HFFc6 (cell line): ENCODE measurements around the gene MAP6D1. TPM values are rescaled to one million over a fixed set of nuclear protein-coding genes. Genes with fewer than 3 reads are reported as not detected.

Experiments
- DNase-seq: peaks from one replicate; pipeline ENCODE4 v3.0.0-alpha.2; 2018
- H3K27ac Mint-ChIP-seq: 2 replicates; pipeline ENCODE4 v1.8.0; 2020; ENCODE audit warnings: mild to moderate bottlenecking, mixed read lengths
- H3K27me3 Mint-ChIP-seq: 2 replicates; pipeline ENCODE4 v1.8.0; 2021; ENCODE audit warnings: mild to moderate bottlenecking, moderate library complexity, mixed read lengths; ENCODE audit not compliant: insufficient read depth
- H3K36me3 Mint-ChIP-seq: 2 replicates; pipeline ENCODE4 v1.8.0; 2021; ENCODE audit warnings: low read depth, mixed read lengths
- H3K4me1 Mint-ChIP-seq: 2 replicates; pipeline ENCODE4 v1.8.0; 2020; ENCODE audit warnings: low read depth, mixed read lengths
- H3K4me3 Mint-ChIP-seq: 2 replicates; pipeline ENCODE4 v1.8.0; 2020; ENCODE audit warnings: mild to moderate bottlenecking, moderate library complexity, mixed read lengths
- H3K9me3 Mint-ChIP-seq: 2 replicates; pipeline ENCODE4 v1.8.0; 2020; ENCODE audit warnings: mild to moderate bottlenecking, mixed read lengths
- CTCF ChIP-seq: fragments of 200-600 bp; sonication (generic); IDR thresholded peaks from 2 replicates; pipeline ENCODE4 v1.5.0; 2021; ENCODE audit warnings: antibody characterized with exemption, mild to moderate bottlenecking
- total RNA-seq, 6 experiments: library from RNA; stranded (reverse); fragmentation: NEBNext Ultra II Directional; extraction: Animal tissue kit (Norgen Biotek cat#: 25700); gene quantifications; 2 replicates in 1 of 6; 3 replicates in 5 of 6; pipeline ENCODE4 v1.2.3, GENCODE V29; 2021

Gene MAP6D1
- total RNA-seq, 6 experiments from 2014 or later = 2.9 to 4.1 (median 3.7) TPM

- H3K27ac Mint-ChIP-seq = no peak overlapping the region; the same call in 1 of the 2 replicates
- no peak for TF ChIP-seq CTCF
- H3K4me1 Mint-ChIP-seq = no peaks in the 10 kb centered on the region
- H3K4me3 Mint-ChIP-seq = no peak overlapping the region
- H3K36me3 Mint-ChIP-seq = peaks cover 39% of the 10 kb centered on the region
- DNase-seq = no peak
- no peaks in the 10 kb centered on the region for H3K9me3 Mint-ChIP-seq
- no peaks in the 10 kb centered on the region; the same call in 1 of the 2 replicates for H3K27me3 Mint-ChIP-seq
These were observed 25.9 kb downstream of the MAP6D1 start for GRCh38 chr3:183799461-183799860.

- no peak for DNase-seq
- no peak for TF ChIP-seq CTCF
- no peaks in the 10 kb centered on the region for H3K27me3 Mint-ChIP-seq
- H3K9me3 Mint-ChIP-seq = no peaks in the 10 kb centered on the region
- no peaks in the 10 kb centered on the region; the same call in 1 of the 2 replicates for H3K4me1 Mint-ChIP-seq
- peaks cover 44% of the 10 kb centered on the region for H3K36me3 Mint-ChIP-seq
- no peak overlapping the region for H3K27ac Mint-ChIP-seq
- no peak overlapping the region for H3K4me3 Mint-ChIP-seq
These were observed 27.4 kb downstream of the MAP6D1 start for GRCh38 chr3:183797996-183798395.

- peaks cover 50% of the 10 kb centered on the region for H3K36me3 Mint-ChIP-seq
- DNase-seq = no peak
These were observed 29.0 kb downstream of the MAP6D1 start for GRCh38 chr3:183796372-183796771.

GRCh38 chr3:183794452-183794851, 30.9 kb downstream of the MAP6D1 start:
- Mint-ChIP-seq H3K9me3 (no peaks in the 10 kb centered on the region), H3K27ac (no peak overlapping the region), H3K36me3 (peaks cover 46% of the 10 kb centered on the region)

More at GRCh38 chr3:183796372-183796771, 29.0 kb downstream of the MAP6D1 start:
- Mint-ChIP-seq H3K27me3 (no peaks in the 10 kb centered on the region), H3K27ac (no peak overlapping the region), H3K9me3 (no peaks in the 10 kb centered on the region), H3K4me1 (no peaks in the 10 kb centered on the region; the same call in 1 of the 2 replicates), H3K4me3 (no peak overlapping the region)
- no peak for TF ChIP-seq CTCF

GRCh38 chr3:183792976-183793375, 32.4 kb downstream of the MAP6D1 start:
- H3K27me3 Mint-ChIP-seq = no peaks in the 10 kb centered on the region
- no peaks in the 10 kb centered on the region for H3K9me3 Mint-ChIP-seq
- no peak overlapping the region for H3K4me3 Mint-ChIP-seq
- no peak for TF ChIP-seq CTCF
- no peak overlapping the region for H3K27ac Mint-ChIP-seq
- DNase-seq = no peak
- peaks cover 11% of the 10 kb centered on the region for H3K4me1 Mint-ChIP-seq
- peaks cover 36% of the 10 kb centered on the region for H3K36me3 Mint-ChIP-seq

More at GRCh38 chr3:183794452-183794851, 30.9 kb downstream of the MAP6D1 start:
- TF ChIP-seq CTCF = no peak
- H3K4me3 Mint-ChIP-seq = no peak overlapping the region
- H3K4me1 Mint-ChIP-seq = peaks cover 11% of the 10 kb centered on the region
- no peaks in the 10 kb centered on the region for H3K27me3 Mint-ChIP-seq
- DNase-seq = no peak

- H3K27ac Mint-ChIP-seq = no peak overlapping the region
- no peak for TF ChIP-seq CTCF
- H3K4me3 Mint-ChIP-seq = no peak overlapping the region
- no peaks in the 10 kb centered on the region for H3K9me3 Mint-ChIP-seq
- no peak for DNase-seq
- H3K27me3 Mint-ChIP-seq = no peaks in the 10 kb centered on the region; the same call in 1 of the 2 replicates
- H3K36me3 Mint-ChIP-seq = peaks cover 42% of the 10 kb centered on the region
- peaks cover 11% of the 10 kb centered on the region for H3K4me1 Mint-ChIP-seq
These were observed 34.7 kb downstream of the MAP6D1 start for GRCh38 chr3:183790700-183791099.
